ENCODE data around the gene TNFRSF18. TPM values are rescaled to one million over a fixed set of nuclear protein-coding genes. Genes with fewer than 3 reads are reported as not detected.
"Not testable (repeated sequence)": the region's sequence is repeated elsewhere in the genome, so short reads cannot be mapped to it uniquely, and the experiment has no call there.

Gene TNFRSF18, protein sequence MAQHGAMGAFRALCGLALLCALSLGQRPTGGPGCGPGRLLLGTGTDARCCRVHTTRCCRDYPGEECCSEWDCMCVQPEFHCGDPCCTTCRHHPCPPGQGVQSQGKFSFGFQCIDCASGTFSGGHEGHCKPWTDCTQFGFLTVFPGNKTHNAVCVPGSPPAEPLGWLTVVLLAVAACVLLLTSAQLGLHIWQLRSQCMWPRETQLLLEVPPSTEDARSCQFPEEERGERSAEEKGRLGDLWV
- total RNA-seq (2.7 TPM), polyA plus RNA-seq (ENCODE audit: insufficient read depth in 1 of 8, insufficient read length in 8 of 8, low replicate concordance in 1 of 8) (1 to 10 TPM; 1.8 to 7.4 (median 3.3) TPM)
- long read RNA-seq, donor 1, result 0 reads
- long read RNA-seq, donor 2, result 0 reads
- long read RNA-seq, donor 3, partial matches to known transcripts, result 0 of 1 reads
- long read RNA-seq, donor 3, other reads (novel, unspliced or antisense), result 0 of 1 reads
- long read RNA-seq, donor 4, result 0 reads
- long read RNA-seq, donor 5, partial matches to known transcripts, result 0 of 1 reads
- long read RNA-seq, donor 5, other reads (novel, unspliced or antisense), result 0 of 1 reads
- long read RNA-seq, donor 6, partial matches to known transcripts, result 0 of 2 reads
- long read RNA-seq, donor 6, other reads (novel, unspliced or antisense), result 0 of 2 reads
- long read RNA-seq, donor 7, result 0 reads
- long read RNA-seq, donor 8, partial matches to known transcripts, result 0 of 1 reads
- long read RNA-seq, donor 8, other reads (novel, unspliced or antisense), result 0 of 1 reads
- long read RNA-seq, donor 9, result 0 reads
- long read RNA-seq, donor 10, partial matches to known transcripts, result 0 of 1 reads
- long read RNA-seq, donor 10, other reads (novel, unspliced or antisense), result 0 of 1 reads
- long read RNA-seq, donor 11, partial matches to known transcripts, result 0 of 1 reads
- long read RNA-seq, donor 11, other reads (novel, unspliced or antisense), result 0 of 1 reads

GRCh38 chr1:1206376-1206965, at the start of gene TNFRSF18:
TNFRSF18 (minus strand) TSS chr1:1206592; CDS start chr1:1206571, 21 bp downstream.
- DNase-seq, result no peak
- H3K9me3 ChIP-seq (replicated peaks; ENCODE audit: control insufficient read depth, low read depth, low read length), result no peaks in the 10 kb centered on the region
- H3K27me3 ChIP-seq (ENCODE audit: control insufficient read depth, insufficient read depth, low read length), result peaks cover 20% of the 10 kb centered on the region
- no peak within 1 kb of the TSS for H3K27ac ChIP-seq (ENCODE audit: low read length)
- no peaks in the 10 kb centered on the region for H3K36me3 ChIP-seq (ENCODE audit: control insufficient read depth, insufficient read depth, low read length)
- WGBS (ENCODE audit: insufficient coverage), result 10% methylated on average over 47 of the region's 49 CpGs
- peaks cover 48% of the 10 kb centered on the region for H3K4me1 ChIP-seq (ENCODE audit: control insufficient read depth, insufficient read depth, low read length)
- H3K4me3 ChIP-seq (ENCODE audit: low read length), result peak within 1 kb of the TSS; percentile 19

GRCh38 chr1:1255611-1256010, 49.2 kb upstream of the TNFRSF18 start:
- no peaks in the 10 kb centered on the region for H3K4me1 ChIP-seq (ENCODE audit: control insufficient read depth, insufficient read depth, low read length)
- 87% methylated on average over 7 of the region's 10 CpGs for WGBS (ENCODE audit: insufficient coverage)
- H3K9me3 ChIP-seq (replicated peaks; ENCODE audit: control insufficient read depth, low read depth, low read length), result no peaks in the 10 kb centered on the region
- DNase-seq, result no peak
- H3K27ac ChIP-seq (ENCODE audit: low read length), result no peak overlapping the region
- no peaks in the 10 kb centered on the region for H3K27me3 ChIP-seq (ENCODE audit: control insufficient read depth, insufficient read depth, low read length)
- peaks cover 70% of the 10 kb centered on the region for H3K36me3 ChIP-seq (ENCODE audit: control insufficient read depth, insufficient read depth, low read length)
- no peak overlapping the region for H3K4me3 ChIP-seq (ENCODE audit: low read length)

DNA sequence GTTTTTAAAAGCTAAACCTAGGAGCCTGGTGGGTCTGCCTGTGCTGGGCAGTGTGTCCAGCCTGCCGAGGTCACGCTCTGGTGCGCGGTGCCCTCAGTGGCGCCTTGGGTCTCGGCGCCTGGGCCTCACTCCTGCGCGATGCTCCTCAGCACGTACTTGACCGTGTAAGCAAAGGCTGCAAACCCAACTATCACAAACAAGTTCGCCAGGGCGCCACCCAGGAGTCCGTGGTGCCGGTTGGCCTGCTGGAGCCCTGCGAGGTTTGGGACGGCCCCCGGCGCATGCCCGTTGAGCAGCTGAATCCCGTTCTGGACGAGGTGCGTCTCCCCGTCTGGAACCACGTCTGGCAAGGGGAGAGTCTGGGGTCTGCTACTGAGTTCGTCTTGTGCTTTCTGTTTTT, 48.7 kb upstream of the TNFRSF18 start:
- no peaks in the 10 kb centered on the region for H3K4me1 ChIP-seq (ENCODE audit: control insufficient read depth, insufficient read depth, low read length)
- DNase-seq, result no peak
- H3K9me3 ChIP-seq (replicated peaks; ENCODE audit: control insufficient read depth, low read depth, low read length), result no peaks in the 10 kb centered on the region
- H3K27ac ChIP-seq (ENCODE audit: low read length), result no peak overlapping the region
- no peak overlapping the region for H3K4me3 ChIP-seq (ENCODE audit: low read length)
- no peaks in the 10 kb centered on the region for H3K27me3 ChIP-seq (ENCODE audit: control insufficient read depth, insufficient read depth, low read length)
- peaks cover 65% of the 10 kb centered on the region for H3K36me3 ChIP-seq (ENCODE audit: control insufficient read depth, insufficient read depth, low read length)
- 94% methylated on average over 26 of the region's 26 CpGs for WGBS (ENCODE audit: insufficient coverage)

- no peak for DNase-seq
- H3K36me3 ChIP-seq (ENCODE audit: control insufficient read depth, insufficient read depth, low read length), result peaks cover 61% of the 10 kb centered on the region
- 86% methylated on average over 20 of the region's 21 CpGs for WGBS (ENCODE audit: insufficient coverage)
- H3K4me1 ChIP-seq (ENCODE audit: control insufficient read depth, insufficient read depth, low read length), result no peaks in the 10 kb centered on the region
- H3K9me3 ChIP-seq (replicated peaks; ENCODE audit: control insufficient read depth, low read depth, low read length), result no peaks in the 10 kb centered on the region
- no peaks in the 10 kb centered on the region for H3K27me3 ChIP-seq (ENCODE audit: control insufficient read depth, insufficient read depth, low read length)
- H3K27ac ChIP-seq (ENCODE audit: low read length), result no peak overlapping the region
- no peak overlapping the region for H3K4me3 ChIP-seq (ENCODE audit: low read length)
Measured at GRCh38 chr1:1254667-1254998, 48.2 kb upstream of the TNFRSF18 start.

- H3K4me1 ChIP-seq (ENCODE audit: control insufficient read depth, insufficient read depth, low read length), result no peaks in the 10 kb centered on the region
- no peak overlapping the region for H3K4me3 ChIP-seq (ENCODE audit: low read length)
- H3K36me3 ChIP-seq (ENCODE audit: control insufficient read depth, insufficient read depth, low read length), result peaks cover 57% of the 10 kb centered on the region
- H3K27me3 ChIP-seq (ENCODE audit: control insufficient read depth, insufficient read depth, low read length), result no peaks in the 10 kb centered on the region
- no peak for DNase-seq
- no peaks in the 10 kb centered on the region for H3K9me3 ChIP-seq (replicated peaks; ENCODE audit: control insufficient read depth, low read depth, low read length)
- no peak overlapping the region for H3K27ac ChIP-seq (ENCODE audit: low read length)
- WGBS (ENCODE audit: insufficient coverage), result 93% methylated on average over 47 of the region's 50 CpGs
Measured at GRCh38 chr1:1253972-1254666, 47.7 kb upstream of the TNFRSF18 start.

- no peak for DNase-seq
- Histone ChIP-seq H3K27me3 (ENCODE audit: control insufficient read depth, insufficient read depth, low read length) (no peaks in the 10 kb centered on the region), H3K4me1 (ENCODE audit: control insufficient read depth, insufficient read depth, low read length) (no peaks in the 10 kb centered on the region), H3K36me3 (ENCODE audit: control insufficient read depth, insufficient read depth, low read length) (peaks cover 51% of the 10 kb centered on the region), H3K9me3 (replicated peaks; ENCODE audit: control insufficient read depth, low read depth, low read length) (no peaks in the 10 kb centered on the region), H3K27ac (ENCODE audit: low read length) (no peak overlapping the region), H3K4me3 (ENCODE audit: low read length) (no peak overlapping the region)
- 90% methylated on average over 11 of the region's 12 CpGs for WGBS (ENCODE audit: insufficient coverage)
Measured at GRCh38 chr1:1253314-1253713, 46.9 kb upstream of the TNFRSF18 start.

DNA sequence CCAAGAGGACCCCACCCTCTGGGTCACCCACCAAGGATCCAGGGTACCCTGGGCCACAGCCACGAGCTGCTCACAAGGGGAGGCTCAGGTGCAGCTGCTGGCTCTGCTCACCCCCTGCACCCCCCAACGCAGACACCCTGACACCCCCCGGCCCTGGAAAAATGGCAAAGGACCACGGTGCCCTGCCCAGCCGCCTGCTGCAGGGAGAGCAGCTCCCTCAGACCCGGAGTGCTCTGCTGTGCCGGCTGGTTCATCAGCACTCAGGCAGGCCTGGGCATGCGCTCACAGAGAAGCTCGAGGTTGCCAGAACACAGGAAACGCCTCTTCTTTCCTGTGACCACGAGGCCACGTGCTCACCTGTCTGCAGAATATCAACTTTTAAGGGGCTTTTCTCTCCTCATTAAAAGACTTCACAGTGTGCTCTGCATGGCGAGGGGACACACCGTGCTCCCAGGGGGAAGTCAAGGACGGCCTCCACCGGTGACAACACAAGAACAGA, 44.4 kb upstream of the TNFRSF18 start:
- Histone ChIP-seq H3K27me3 (ENCODE audit: control insufficient read depth, insufficient read depth, low read length) (peaks cover 20% of the 10 kb centered on the region), H3K36me3 (ENCODE audit: control insufficient read depth, insufficient read depth, low read length) (peaks cover 36% of the 10 kb centered on the region), H3K27ac (ENCODE audit: low read length) (no peak overlapping the region), H3K9me3 (replicated peaks; ENCODE audit: control insufficient read depth, low read depth, low read length) (no peaks in the 10 kb centered on the region), H3K4me3 (ENCODE audit: low read length) (no peak overlapping the region), H3K4me1 (ENCODE audit: control insufficient read depth, insufficient read depth, low read length) (peaks cover 11% of the 10 kb centered on the region)
- no peak for DNase-seq
- WGBS (ENCODE audit: insufficient coverage), result 69% methylated on average over 16 of the region's 16 CpGs

- Histone ChIP-seq H3K4me1 (ENCODE audit: control insufficient read depth, insufficient read depth, low read length) (peaks cover 20% of the 10 kb centered on the region), H3K27me3 (ENCODE audit: control insufficient read depth, insufficient read depth, low read length) (peaks cover 33% of the 10 kb centered on the region), H3K36me3 (ENCODE audit: control insufficient read depth, insufficient read depth, low read length) (peaks cover 12% of the 10 kb centered on the region)
- WGBS (ENCODE audit: insufficient coverage), result 92% methylated on average over 9 of the region's 21 CpGs
- H3K4me3 ChIP-seq (ENCODE audit: low read length); DNase-seq; H3K27ac ChIP-seq (ENCODE audit: low read length); H3K9me3 ChIP-seq (replicated peaks; ENCODE audit: control insufficient read depth, low read depth, low read length): not testable (repeated sequence)
Measured at GRCh38 chr1:1248009-1248913, 41.9 kb upstream of the TNFRSF18 start.

DNA sequence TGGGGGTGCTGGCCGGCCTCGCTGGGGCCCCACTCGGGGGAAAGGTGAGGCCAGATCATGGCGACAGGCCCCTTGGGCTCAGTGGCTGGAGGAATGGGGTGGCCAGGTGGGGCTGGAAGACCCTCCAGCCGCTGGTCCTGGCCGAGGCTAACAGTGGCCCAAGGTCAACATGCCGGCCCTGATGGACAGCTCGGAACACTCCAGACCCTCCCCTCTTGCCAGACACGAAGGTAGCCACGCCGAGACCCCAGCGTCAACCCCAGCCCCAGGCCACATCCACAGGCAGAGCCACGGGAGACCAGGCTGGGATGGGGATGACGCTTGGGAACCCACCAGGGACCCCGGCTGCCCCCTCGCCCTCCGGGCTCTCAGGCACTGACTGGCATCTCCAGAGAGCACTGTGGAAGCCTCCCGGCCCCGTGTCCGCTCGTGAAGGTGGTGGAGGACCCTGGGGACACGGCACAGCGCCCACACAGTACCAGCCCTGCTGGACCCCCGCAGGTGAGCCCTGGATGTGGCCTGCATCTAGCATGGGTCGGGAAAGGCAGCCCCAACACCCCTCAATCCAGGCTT, 41.0 kb upstream of the TNFRSF18 start:
- Histone ChIP-seq H3K27me3 (ENCODE audit: control insufficient read depth, insufficient read depth, low read length) (peaks cover 33% of the 10 kb centered on the region), H3K4me3 (ENCODE audit: low read length) (no peak overlapping the region)
- 46% methylated on average over 17 of the region's 25 CpGs for WGBS (ENCODE audit: insufficient coverage)

More for the DNA sequence above, 41.0 kb upstream of the TNFRSF18 start:
- DNase-seq, result no peak
- Histone ChIP-seq H3K27ac (ENCODE audit: low read length) (no peak overlapping the region), H3K4me1 (ENCODE audit: control insufficient read depth, insufficient read depth, low read length) (peaks cover 20% of the 10 kb centered on the region), H3K9me3 (replicated peaks; ENCODE audit: control insufficient read depth, low read depth, low read length) (no peaks in the 10 kb centered on the region), H3K36me3 (ENCODE audit: control insufficient read depth, insufficient read depth, low read length) (peaks cover 4% of the 10 kb centered on the region)
